ENCODE measurements around the gene APOBEC3B. TPM values are rescaled to one million over a fixed set of nuclear protein-coding genes. Genes with fewer than 3 reads are reported as not detected.
A peak's percentile ranks its signal among the peaks of the same experiment; 100 is the strongest.

APOBEC3B gene
- total and polyA plus RNA-seq, 9 of the 15 experiments (the other 6 are each of a cell fraction or from before 2014, with no cell fraction given): 5.9 to 166 (median 43.2) TPM

- BruUV-seq (replicated peaks): no TSS peak
- Histone ChIP-seq H3K79me2 (ENCODE audit: control insufficient read depth, insufficient read depth, low read length) (no peaks in the 10 kb centered on the region), H3K27ac (ENCODE audit: extremely low read depth, low read depth, low read length) (no peak overlapping the region), H3K9ac (ENCODE audit: insufficient read depth in 1 of 2, low read depth in 2 of 2, low read length in 2 of 2) (no peak overlapping the region), H3K4me1 (replicated peaks in 1 of 2; ENCODE audit: control insufficient read depth in 2 of 2, insufficient read depth in 2 of 2, low read length in 2 of 2) (no peaks in the 10 kb centered on the region; a peak in 1 of 5 replicates), H2AFZ (ENCODE audit: low read depth, low read length) (peak overlapping the region; percentile 3; the same call in 1 of the 2 replicates), H3K4me3 (no peak overlapping the region), H3K9me1 (ENCODE audit: control insufficient read depth, insufficient read depth, low read length) (no peaks in the 10 kb centered on the region), H3K27me3 (ENCODE audit: control insufficient read depth in 2 of 2, insufficient read depth in 2 of 2, low read length in 2 of 2) (peaks cover 0 to 20% of the 10 kb centered on the region in 2 experiments; a peak in 3 of 5 replicates), H4K20me1 (replicated peaks; ENCODE audit: control insufficient read depth, insufficient read depth, low read length) (no peaks in the 10 kb centered on the region), H3K36me3 (ENCODE audit: control insufficient read depth, insufficient read depth, low read length) (no peaks in the 10 kb centered on the region), H3K9me3 (replicated peaks; ENCODE audit: control insufficient read depth, insufficient read depth, low read depth, low read length) (no peaks in the 10 kb centered on the region), H3K4me2 (ENCODE audit: insufficient read depth, low read length) (no peak overlapping the region)
- CTCF ChIA-PET (ENCODE audit: low intra/inter-chr PET ratio): interaction anchor here (1.2 to 1.4 kb wide), 2 partner anchors 30 to 148 kb away, joined by 4 to 6 read pairs; no protein-coding TSS in a partner anchor
- WGBS (ENCODE audit: insufficient coverage, low coverage, missing lambda C conversion rate): 24% methylated on average over 14 of the region's 15 CpGs
- intact Hi-C loops (cut with micrococcal nuclease): loop anchor here (1.0 kb wide), 1 partner anchor 30 kb away; no protein-coding TSS in a partner anchor
- POLR2A ChIA-PET: interaction anchor here (0.6 kb wide), 1 partner anchor 217 kb away, joined by 3 read pairs; no protein-coding TSS in a partner anchor
- DNase-seq (ENCODE audit: extremely low read depth in 1 of 4, low spot score in 3 of 4) (peak; percentile 43 to 61 (median 50)), ATAC-seq (peak; percentile 83), FAIRE-seq (peak; percentile 88)
- in situ Hi-C loops (cut with MboI): no loop called here
- peak; percentile 25 to 65 for TF ChIP-seq RAD21 (CRISPR knock-in tag; conservative IDR thresholded peaks at IDR 0.05 in 1 of 2, IDR thresholded peaks at IDR 0.05 in 1 of 2)
- TF ChIP-seq E2F5 (CRISPR knock-in tag; IDR thresholded peaks at IDR 0.05): no peak
- TF ChIP-seq CCNT2 (IDR thresholded peaks at IDR 0.05; ENCODE audit: borderline replicate concordance, extremely low read depth, insufficient read length, low read depth, low read length): no peak
- TF ChIP-seq GATAD2B (IDR thresholded peaks at IDR 0.05; ENCODE audit: borderline replicate concordance): no peak
- no peak for TF ChIP-seq JUND (IDR thresholded peaks at IDR 0.05; ENCODE audit: borderline replicate concordance, low read depth, low read length)
- TF ChIP-seq JUND (tag; IDR thresholded peaks at IDR 0.05; ENCODE audit: borderline replicate concordance, low read depth, low read length): no peak
- TF ChIP-seq ZNF274 (IDR thresholded peaks at IDR 0.05; ENCODE audit: borderline replicate concordance, low read depth, low read length): no peak
- no peak for TF ChIP-seq CSDE1 (IDR thresholded peaks at IDR 0.05)
- no peak for TF ChIP-seq DPF2 (IDR thresholded peaks at IDR 0.05)
- TF ChIP-seq DIDO1 (tag; IDR thresholded peaks at IDR 0.05; ENCODE audit: low read depth): no peak
- TF ChIP-seq NFIC (IDR thresholded peaks at IDR 0.05): no peak
- TF ChIP-seq TSC22D4 (tag; IDR thresholded peaks at IDR 0.05): no peak
- TF ChIP-seq SMC3 (conservative IDR thresholded peaks at IDR 0.05; ENCODE audit: insufficient read depth, low read depth, low read length): peak; percentile 50
- no peak for TF ChIP-seq NFE2L1 (tag; IDR thresholded peaks at IDR 0.05; ENCODE audit: borderline replicate concordance, low read depth)
These were observed 8.6 kb upstream of the APOBEC3B start for GRCh38 chr22:38973289-38974169.

Data from K562 (cell line).